ENCODE results near the gene SETDB2.

GRCh38 chr13:49424011-49424560 is 20.0 kb upstream of the SETDB2 start:
- no peak for TF ChIP-seq CTCF (conservative IDR thresholded peaks at IDR 0.05; ENCODE audit: low read depth, low read length)
- no peak for TF ChIP-seq EZH2 (IDR thresholded peaks at IDR 0.05; ENCODE audit: low read length, unreplicated experiment)
- no peak for TF ChIP-seq EZH2phosphoT487 (IDR thresholded peaks at IDR 0.05; ENCODE audit: borderline replicate concordance, low read length)

Data from PC-3 (cell line).